ENCODE results near the gene NIPA2. TPM values are rescaled to one million over a fixed set of nuclear protein-coding genes. Genes with fewer than 3 reads are reported as not detected.

Gene NIPA2
- total RNA-seq, 2 experiments from 2014 or later: 96.1 to 112 TPM

DNA sequence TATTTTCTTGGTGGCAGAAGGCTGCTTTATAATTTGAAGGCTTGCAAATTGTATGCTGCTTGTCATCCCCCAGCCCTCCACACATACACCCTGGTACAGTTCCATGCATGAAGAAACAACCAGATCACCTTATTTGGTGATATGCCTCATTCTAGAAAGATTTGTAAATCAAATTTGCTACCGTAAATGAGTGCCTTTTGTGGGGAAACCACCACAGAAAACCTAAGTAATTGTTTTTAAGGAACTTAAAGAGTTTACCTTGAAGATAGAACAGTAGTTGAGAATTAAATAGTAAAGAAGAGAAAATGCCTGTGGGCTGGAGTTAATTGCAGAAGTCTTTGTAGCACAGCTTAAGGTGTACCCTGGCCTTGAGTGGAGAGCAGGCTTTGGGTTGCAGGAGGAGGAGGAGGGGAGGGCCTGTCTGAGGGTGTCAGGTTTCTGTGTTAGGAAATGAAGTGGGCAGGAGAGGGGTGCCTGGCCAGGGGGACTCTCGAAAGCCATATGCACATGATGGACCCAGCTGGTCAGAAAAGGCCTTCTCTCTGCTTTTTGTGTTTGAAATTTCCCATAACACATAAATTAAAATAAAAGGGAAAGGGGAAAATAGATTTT is 6.9 kb downstream of the NIPA2 start:
- ChIA-PET CTCF (ENCODE audit: unreplicated experiment) (no interaction called here), POLR2A (no interaction called here)
- Histone ChIP-seq H4K20me1 (ENCODE audit: insufficient read depth, low read length) (peaks cover 50% of the 10 kb centered on the region), H3K79me2 (ENCODE audit: insufficient read depth, low read depth, low read length) (peaks cover 100% of the 10 kb centered on the region), H3K4me1 (ENCODE audit: insufficient read depth, low read length, poor library complexity, severe bottlenecking) (peaks cover 27% of the 10 kb centered on the region), H3K9me3 (ENCODE audit: low read length) (no peaks in the 10 kb centered on the region), H3K4me2 (ENCODE audit: low read length) (no peak overlapping the region), H3K36me3 (ENCODE audit: insufficient read depth, low read length) (peaks cover 94% of the 10 kb centered on the region), H3K4me3 (ENCODE audit: low read depth, low read length, poor library complexity, severe bottlenecking) (no peak overlapping the region), H3K27ac (ENCODE audit: low read depth, low read length, poor library complexity, severe bottlenecking) (no peak overlapping the region), H3K9me2 (ENCODE audit: insufficient read depth, low read length) (no peaks in the 10 kb centered on the region), H2AFZ (ENCODE audit: low read length) (no peak overlapping the region)
- intact Hi-C loops (cut with micrococcal nuclease; ENCODE audit: unreplicated experiment): no loop called here
- no peak for TF ChIP-seq EZH2phosphoT487 (IDR thresholded peaks at IDR 0.05; ENCODE audit: borderline replicate concordance, low read depth, low read length)
- TF ChIP-seq, protein P1, sequence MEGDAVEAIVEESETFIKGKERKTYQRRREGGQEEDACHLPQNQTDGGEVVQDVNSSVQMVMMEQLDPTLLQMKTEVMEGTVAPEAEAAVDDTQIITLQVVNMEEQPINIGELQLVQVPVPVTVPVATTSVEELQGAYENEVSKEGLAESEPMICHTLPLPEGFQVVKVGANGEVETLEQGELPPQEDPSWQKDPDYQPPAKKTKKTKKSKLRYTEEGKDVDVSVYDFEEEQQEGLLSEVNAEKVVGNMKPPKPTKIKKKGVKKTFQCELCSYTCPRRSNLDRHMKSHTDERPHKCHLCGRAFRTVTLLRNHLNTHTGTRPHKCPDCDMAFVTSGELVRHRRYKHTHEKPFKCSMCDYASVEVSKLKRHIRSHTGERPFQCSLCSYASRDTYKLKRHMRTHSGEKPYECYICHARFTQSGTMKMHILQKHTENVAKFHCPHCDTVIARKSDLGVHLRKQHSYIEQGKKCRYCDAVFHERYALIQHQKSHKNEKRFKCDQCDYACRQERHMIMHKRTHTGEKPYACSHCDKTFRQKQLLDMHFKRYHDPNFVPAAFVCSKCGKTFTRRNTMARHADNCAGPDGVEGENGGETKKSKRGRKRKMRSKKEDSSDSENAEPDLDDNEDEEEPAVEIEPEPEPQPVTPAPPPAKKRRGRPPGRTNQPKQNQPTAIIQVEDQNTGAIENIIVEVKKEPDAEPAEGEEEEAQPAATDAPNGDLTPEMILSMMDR (conservative IDR thresholded peaks at IDR 0.05; ENCODE audit: low read length): no peak
- no peak for DNase-seq (ENCODE audit: low spot score)
- no TSS peak for BruUV-seq (replicated peaks)

GRCh38 chr15:22846073-22846472 is 7.6 kb downstream of the NIPA2 start:
- no peaks in the 10 kb centered on the region for H3K9me2 ChIP-seq (ENCODE audit: insufficient read depth, low read length)
- H4K20me1 ChIP-seq (ENCODE audit: insufficient read depth, low read length): peaks cover 45% of the 10 kb centered on the region
- H3K4me2 ChIP-seq (ENCODE audit: low read length): no peak overlapping the region
- no TSS peak for BruUV-seq (replicated peaks)
- peaks cover 21% of the 10 kb centered on the region for H3K4me1 ChIP-seq (ENCODE audit: insufficient read depth, low read length, poor library complexity, severe bottlenecking)
- H2AFZ ChIP-seq (ENCODE audit: low read length): no peak overlapping the region
- H3K27ac ChIP-seq (ENCODE audit: low read depth, low read length, poor library complexity, severe bottlenecking): no peak overlapping the region
- H3K4me3 ChIP-seq (ENCODE audit: low read depth, low read length, poor library complexity, severe bottlenecking): no peak overlapping the region
- peaks cover 100% of the 10 kb centered on the region for H3K79me2 ChIP-seq (ENCODE audit: insufficient read depth, low read depth, low read length)
- ChIA-PET POLR2A (no interaction called here), CTCF (ENCODE audit: unreplicated experiment) (no interaction called here)
- no peak for TF ChIP-seq EZH2phosphoT487 (IDR thresholded peaks at IDR 0.05; ENCODE audit: borderline replicate concordance, low read depth, low read length)
- TF ChIP-seq, protein P1 (conservative IDR thresholded peaks at IDR 0.05; ENCODE audit: low read length): no peak
- H3K9me3 ChIP-seq (ENCODE audit: low read length): no peaks in the 10 kb centered on the region
- peaks cover 94% of the 10 kb centered on the region for H3K36me3 ChIP-seq (ENCODE audit: insufficient read depth, low read length)
- intact Hi-C loops (cut with micrococcal nuclease; ENCODE audit: unreplicated experiment): no loop called here
- DNase-seq (ENCODE audit: low spot score): no peak

DNA sequence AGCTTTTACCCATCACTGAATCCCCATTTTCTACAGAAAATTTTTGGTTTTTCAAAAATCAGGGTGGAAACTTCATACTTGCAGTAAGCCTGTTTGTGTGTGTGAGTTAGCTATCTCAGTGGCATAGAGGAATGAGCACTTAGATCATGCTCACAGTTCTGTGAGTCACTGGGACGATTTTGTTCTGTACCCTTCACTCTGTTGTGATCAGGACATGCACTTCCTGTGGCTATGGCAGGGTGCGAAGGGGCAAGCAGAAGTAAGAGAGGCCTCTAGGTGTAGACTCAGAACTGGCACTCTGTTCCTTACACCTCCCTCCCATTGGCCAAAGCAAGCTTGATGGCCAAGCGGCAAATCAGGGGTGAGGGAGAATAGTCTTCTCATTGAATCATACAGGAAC is 11.6 kb downstream of the NIPA2 start:
- peaks cover 20% of the 10 kb centered on the region for H4K20me1 ChIP-seq (ENCODE audit: insufficient read depth, low read length)
- ChIA-PET POLR2A (interaction anchor here (1.9 kb wide), 1 partner anchor 10 kb away, joined by 7 read pairs; no protein-coding TSS in a partner anchor), CTCF (ENCODE audit: unreplicated experiment) (no interaction called here)
- no peak overlapping the region for H2AFZ ChIP-seq (ENCODE audit: low read length)
- no peak overlapping the region for H3K4me3 ChIP-seq (ENCODE audit: low read depth, low read length, poor library complexity, severe bottlenecking)
- H3K27ac ChIP-seq (ENCODE audit: low read depth, low read length, poor library complexity, severe bottlenecking): no peak overlapping the region
- no peak for DNase-seq (ENCODE audit: low spot score)
- H3K4me1 ChIP-seq (ENCODE audit: insufficient read depth, low read length, poor library complexity, severe bottlenecking): peaks cover 8% of the 10 kb centered on the region
- TF ChIP-seq EZH2phosphoT487 (IDR thresholded peaks at IDR 0.05; ENCODE audit: borderline replicate concordance, low read depth, low read length): no peak
- TF ChIP-seq, protein P1 (conservative IDR thresholded peaks at IDR 0.05; ENCODE audit: low read length): no peak
- no peaks in the 10 kb centered on the region for H3K9me3 ChIP-seq (ENCODE audit: low read length)
- no TSS peak for BruUV-seq (replicated peaks)
- H3K36me3 ChIP-seq (ENCODE audit: insufficient read depth, low read length): peaks cover 96% of the 10 kb centered on the region
- intact Hi-C loops (cut with micrococcal nuclease; ENCODE audit: unreplicated experiment): no loop called here
- peaks cover 78% of the 10 kb centered on the region for H3K79me2 ChIP-seq (ENCODE audit: insufficient read depth, low read depth, low read length)
- no peak overlapping the region for H3K4me2 ChIP-seq (ENCODE audit: low read length)
- H3K9me2 ChIP-seq (ENCODE audit: insufficient read depth, low read length): no peaks in the 10 kb centered on the region

Data from OCI-LY7 (cell line).